HS-5 (cell line): Measurements from ENCODE around the gene ARMC9.
"Not testable (repeated sequence)": the region's sequence is repeated elsewhere in the genome, so short reads cannot be mapped to it uniquely, and the experiment has no call there.

Experiments used
- DNase-seq: peaks from one replicate; pipeline ENCODE4 v3.0.0-alpha.2; 2012; ENCODE audit warnings: low read depth

ARMC9 gene

GRCh38 chr2:231290321-231291015 lies 92.0 kb downstream of the ARMC9 start:
- DNase-seq: no peak

- no peak for DNase-seq
Observed at GRCh38 chr2:231292472-231293134, 94.2 kb downstream of the ARMC9 start.

- DNase-seq: no peak
Observed at GRCh38 chr2:231293163-231293562, 94.7 kb downstream of the ARMC9 start.

DNA sequence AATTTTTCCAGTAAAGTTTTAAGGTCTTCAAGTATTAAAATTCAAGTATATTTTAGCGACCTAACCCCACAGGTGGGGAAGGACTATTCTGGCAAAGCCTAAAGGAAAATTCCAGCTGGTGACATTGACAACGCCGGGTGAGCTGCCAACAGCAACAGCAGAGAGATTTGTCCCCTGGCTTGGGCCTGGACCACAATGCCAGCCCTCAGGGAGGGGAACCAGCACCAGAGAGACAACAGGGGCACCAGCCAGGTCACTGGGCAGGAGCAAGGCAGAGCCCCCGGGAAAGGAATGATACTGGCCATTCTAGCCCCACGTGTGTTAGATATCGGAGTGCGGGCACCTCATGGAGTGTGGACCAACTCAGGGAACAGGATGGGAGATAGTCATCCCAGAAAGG lies 95.7 kb downstream of the ARMC9 start:
- no peak for DNase-seq

GRCh38 chr2:231294571-231295362 lies 96.3 kb downstream of the ARMC9 start:
- no peak for DNase-seq

GRCh38 chr2:231295363-231295655 lies 96.9 kb downstream of the ARMC9 start:
- DNase-seq: no peak

DNA sequence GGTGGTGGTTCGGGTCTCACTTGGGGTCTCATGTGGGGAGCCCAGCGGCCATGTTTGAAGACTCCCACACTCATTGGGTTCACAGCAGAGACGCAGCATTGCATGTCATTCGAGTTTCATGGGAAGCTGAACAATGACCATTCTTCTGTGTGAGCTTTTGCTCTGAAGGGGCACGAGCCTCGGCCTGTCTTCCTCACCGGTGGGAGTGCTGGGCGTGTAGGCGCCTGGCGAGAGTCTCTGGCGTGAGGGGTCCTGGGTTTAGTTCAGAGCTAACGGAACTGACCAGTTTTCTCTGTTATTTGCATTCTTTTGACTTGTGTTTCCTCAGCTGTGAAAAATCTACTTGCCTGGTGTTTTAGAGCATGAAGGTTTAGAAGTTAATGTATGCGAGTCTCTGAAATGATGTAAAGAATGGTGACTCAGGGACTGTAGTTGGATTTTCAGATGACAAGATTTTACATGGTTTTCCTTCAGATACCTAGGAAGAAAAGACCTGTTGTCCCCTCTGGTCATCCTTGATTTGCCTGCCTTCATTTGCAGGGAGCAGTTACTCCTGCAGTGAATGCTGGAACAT lies 98.1 kb downstream of the ARMC9 start:
- DNase-seq: no peak

GRCh38 chr2:231297108-231297908 lies 98.9 kb downstream of the ARMC9 start:
- DNase-seq: no peak

GRCh38 chr2:231298091-231298490 lies 99.7 kb downstream of the ARMC9 start:
- no peak for DNase-seq

DNA sequence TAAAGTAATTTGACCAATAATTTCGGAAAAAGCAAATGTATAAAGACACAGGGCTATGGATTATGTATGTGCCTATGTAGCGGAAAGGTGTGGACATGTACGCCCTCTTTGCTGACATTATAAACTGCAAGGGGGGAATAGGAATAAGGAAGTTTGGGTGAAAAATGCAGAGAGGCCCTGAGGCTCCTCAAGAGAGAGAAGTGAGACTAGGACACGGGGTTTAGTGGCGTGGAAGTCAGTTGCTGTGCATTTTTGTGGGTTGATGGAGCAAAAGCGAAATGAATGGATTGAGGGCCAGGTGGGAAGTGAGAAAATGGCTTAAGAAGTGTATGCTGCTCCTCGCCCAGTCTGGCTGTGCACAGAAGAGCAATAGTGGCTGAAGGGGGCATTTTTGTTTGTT lies 100.8 kb downstream of the ARMC9 start:
- DNase-seq: no peak

GRCh38 chr2:231300020-231300721 lies 101.7 kb downstream of the ARMC9 start:
- DNase-seq: no peak

DNA sequence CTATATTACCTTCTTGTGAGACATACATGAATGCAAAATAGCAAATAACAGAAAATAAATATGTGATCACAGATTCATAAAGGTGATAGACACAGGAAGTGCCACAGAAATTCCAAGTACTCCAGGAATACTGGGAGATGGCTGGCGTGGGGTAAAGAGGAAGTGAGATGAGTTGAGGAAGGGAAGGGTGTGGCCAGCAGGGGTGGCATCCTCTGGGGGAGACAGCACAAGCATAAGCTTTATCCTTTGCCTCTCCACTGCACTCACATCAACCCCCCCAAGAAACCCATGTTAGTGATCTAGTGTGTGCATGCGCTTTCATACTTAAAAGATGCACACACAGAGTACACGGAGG lies 102.3 kb downstream of the ARMC9 start:
- no peak for DNase-seq

GRCh38 chr2:231304259-231304658 lies 105.8 kb downstream of the ARMC9 start:
- DNase-seq: not testable (repeated sequence)

- DNase-seq: no peak
Observed at GRCh38 chr2:231305221-231305620, 106.8 kb downstream of the ARMC9 start.

GRCh38 chr2:231306791-231307393 lies 108.5 kb downstream of the ARMC9 start:
- no peak for DNase-seq

DNA sequence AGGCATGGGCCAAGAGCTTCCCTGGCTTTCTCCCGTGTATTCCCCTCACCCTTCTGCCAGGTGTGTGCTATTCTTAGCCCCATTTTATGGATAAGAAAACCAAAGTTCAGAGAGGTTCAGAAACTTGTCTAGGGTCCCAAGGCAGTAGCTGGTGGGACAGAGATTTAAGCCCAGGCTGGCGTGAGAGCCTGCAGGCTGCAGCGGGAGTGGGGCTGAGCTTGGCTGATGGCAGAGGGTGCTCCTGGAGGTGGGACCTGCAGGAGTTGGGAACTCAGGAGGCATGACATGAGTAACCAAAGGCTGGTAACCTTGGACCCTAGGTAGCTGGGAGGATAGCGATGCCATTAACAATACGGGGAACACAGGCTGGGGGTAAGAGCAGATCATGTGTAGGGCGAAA lies 109.8 kb downstream of the ARMC9 start:
- no peak for DNase-seq

- DNase-seq: no peak
Observed at GRCh38 chr2:231308631-231309428, 110.4 kb downstream of the ARMC9 start.

DNA sequence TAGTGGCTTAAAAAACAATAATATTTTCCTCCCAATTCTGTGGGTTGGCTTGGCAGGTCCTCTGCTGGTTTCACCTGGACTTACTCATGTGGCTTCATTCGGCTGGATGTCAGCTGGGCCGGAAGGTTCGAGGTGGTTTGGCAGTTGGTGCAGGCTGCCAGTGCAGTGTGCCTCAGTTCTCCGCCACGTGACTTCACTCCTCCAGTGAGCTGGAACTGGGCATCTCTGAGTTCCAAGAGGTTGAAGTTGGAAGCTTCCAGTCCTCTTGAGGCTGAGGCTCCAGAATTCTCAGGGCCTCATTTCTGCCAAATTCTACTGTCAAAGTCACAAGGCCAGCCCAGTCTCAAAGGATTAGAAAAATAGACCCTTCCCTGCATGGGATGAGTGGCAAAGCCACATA lies 113.6 kb downstream of the ARMC9 start:
- DNase-seq: no peak

DNA sequence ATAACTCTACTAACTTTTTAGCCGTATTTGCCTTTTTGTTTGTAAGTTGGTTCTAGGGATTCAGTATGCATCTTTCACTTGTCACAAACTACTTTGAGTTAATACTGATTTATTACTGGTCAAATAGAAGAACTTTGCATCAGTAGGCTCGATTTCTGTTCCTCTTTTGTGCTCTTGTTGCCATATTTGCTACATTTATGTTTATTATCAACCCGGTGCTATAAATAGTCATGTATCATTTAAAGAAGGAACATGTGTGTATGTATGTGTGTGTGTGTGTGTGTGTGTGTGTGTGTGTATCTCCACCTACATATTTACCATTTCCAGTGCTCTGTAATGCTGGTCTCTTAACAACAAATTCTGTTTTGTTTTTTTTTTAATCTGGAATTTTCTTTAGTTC lies 117.5 kb downstream of the ARMC9 start:
- no peak for DNase-seq

- no peak for DNase-seq
Observed at GRCh38 chr2:231317579-231317978, 119.1 kb downstream of the ARMC9 start.
